ENCODE results near the gene IL19.

IL19 gene

GRCh38 chr1:206741142-206741701, 29.4 kb upstream of the IL19 start:
- Histone ChIP-seq H3K4me1 (ENCODE audit: control insufficient read depth, insufficient read depth, low read length, poor library complexity, severe bottlenecking) (peaks cover 40% of the 10 kb centered on the region), H3K36me3 (ENCODE audit: control insufficient read depth, insufficient read depth, low read length) (no peaks in the 10 kb centered on the region), H3K9me3 (ENCODE audit: control insufficient read depth, low read length) (no peaks in the 10 kb centered on the region), H3K27ac (ENCODE audit: insufficient read depth, low read length, poor library complexity, severe bottlenecking) (no peak overlapping the region), H3K4me3 (ENCODE audit: insufficient read depth, low read depth, low read length, poor library complexity, severe bottlenecking) (no peak overlapping the region), H3K27me3 (replicated peaks; ENCODE audit: control insufficient read depth, insufficient read depth, low read length, poor library complexity, severe bottlenecking) (no peaks in the 10 kb centered on the region)
- no peak for DNase-seq

GRCh38 chr1:206742719-206743383, 27.7 kb upstream of the IL19 start:
- Histone ChIP-seq H3K9me3 (ENCODE audit: control insufficient read depth, low read length) (no peaks in the 10 kb centered on the region), H3K36me3 (ENCODE audit: control insufficient read depth, insufficient read depth, low read length) (no peaks in the 10 kb centered on the region), H3K27ac (ENCODE audit: insufficient read depth, low read length, poor library complexity, severe bottlenecking) (no peak overlapping the region), H3K27me3 (replicated peaks; ENCODE audit: control insufficient read depth, insufficient read depth, low read length, poor library complexity, severe bottlenecking) (no peaks in the 10 kb centered on the region), H3K4me1 (ENCODE audit: control insufficient read depth, insufficient read depth, low read length, poor library complexity, severe bottlenecking) (peaks cover 26% of the 10 kb centered on the region), H3K4me3 (ENCODE audit: insufficient read depth, low read depth, low read length, poor library complexity, severe bottlenecking) (no peak overlapping the region)
- DNase-seq = no peak

- Histone ChIP-seq H3K36me3 (ENCODE audit: control insufficient read depth, insufficient read depth, low read length) (no peaks in the 10 kb centered on the region), H3K4me3 (ENCODE audit: insufficient read depth, low read depth, low read length, poor library complexity, severe bottlenecking) (no peak overlapping the region), H3K9me3 (ENCODE audit: control insufficient read depth, low read length) (no peaks in the 10 kb centered on the region), H3K4me1 (ENCODE audit: control insufficient read depth, insufficient read depth, low read length, poor library complexity, severe bottlenecking) (peaks cover 8% of the 10 kb centered on the region), H3K27ac (ENCODE audit: insufficient read depth, low read length, poor library complexity, severe bottlenecking) (no peak overlapping the region), H3K27me3 (replicated peaks; ENCODE audit: control insufficient read depth, insufficient read depth, low read length, poor library complexity, severe bottlenecking) (no peaks in the 10 kb centered on the region)
- no peak for DNase-seq
Measured at GRCh38 chr1:206744683-206745082, 25.9 kb upstream of the IL19 start.

- Histone ChIP-seq H3K36me3 (ENCODE audit: control insufficient read depth, insufficient read depth, low read length) (no peaks in the 10 kb centered on the region), H3K4me3 (ENCODE audit: insufficient read depth, low read depth, low read length, poor library complexity, severe bottlenecking) (no peak overlapping the region), H3K27me3 (replicated peaks; ENCODE audit: control insufficient read depth, insufficient read depth, low read length, poor library complexity, severe bottlenecking) (no peaks in the 10 kb centered on the region), H3K4me1 (ENCODE audit: control insufficient read depth, insufficient read depth, low read length, poor library complexity, severe bottlenecking) (peaks cover 4% of the 10 kb centered on the region), H3K27ac (ENCODE audit: insufficient read depth, low read length, poor library complexity, severe bottlenecking) (no peak overlapping the region), H3K9me3 (ENCODE audit: control insufficient read depth, low read length) (no peaks in the 10 kb centered on the region)
- no peak for DNase-seq
Measured at GRCh38 chr1:206745301-206745700, 25.3 kb upstream of the IL19 start.

GRCh38 chr1:206748348-206749030, 22.1 kb upstream of the IL19 start:
- no peak for DNase-seq
- Histone ChIP-seq H3K4me3 (ENCODE audit: insufficient read depth, low read depth, low read length, poor library complexity, severe bottlenecking) (no peak overlapping the region), H3K36me3 (ENCODE audit: control insufficient read depth, insufficient read depth, low read length) (no peaks in the 10 kb centered on the region), H3K9me3 (ENCODE audit: control insufficient read depth, low read length) (no peaks in the 10 kb centered on the region), H3K27ac (ENCODE audit: insufficient read depth, low read length, poor library complexity, severe bottlenecking) (no peak overlapping the region), H3K27me3 (replicated peaks; ENCODE audit: control insufficient read depth, insufficient read depth, low read length, poor library complexity, severe bottlenecking) (no peaks in the 10 kb centered on the region), H3K4me1 (ENCODE audit: control insufficient read depth, insufficient read depth, low read length, poor library complexity, severe bottlenecking) (peaks cover 4% of the 10 kb centered on the region)

GRCh38 chr1:206751891-206752290, 18.7 kb upstream of the IL19 start:
- no peaks in the 10 kb centered on the region for H3K36me3 ChIP-seq (ENCODE audit: control insufficient read depth, insufficient read depth, low read length)
- H3K4me3 ChIP-seq (ENCODE audit: insufficient read depth, low read depth, low read length, poor library complexity, severe bottlenecking) = no peak overlapping the region
- no peaks in the 10 kb centered on the region for H3K27me3 ChIP-seq (replicated peaks; ENCODE audit: control insufficient read depth, insufficient read depth, low read length, poor library complexity, severe bottlenecking)
- DNase-seq = no peak
- no peak overlapping the region for H3K27ac ChIP-seq (ENCODE audit: insufficient read depth, low read length, poor library complexity, severe bottlenecking)
- no peaks in the 10 kb centered on the region for H3K9me3 ChIP-seq (ENCODE audit: control insufficient read depth, low read length)
- H3K4me1 ChIP-seq (ENCODE audit: control insufficient read depth, insufficient read depth, low read length, poor library complexity, severe bottlenecking) = peaks cover 3% of the 10 kb centered on the region

GRCh38 chr1:206752481-206752880, 18.1 kb upstream of the IL19 start:
- Histone ChIP-seq H3K27ac (ENCODE audit: insufficient read depth, low read length, poor library complexity, severe bottlenecking) (no peak overlapping the region), H3K4me1 (ENCODE audit: control insufficient read depth, insufficient read depth, low read length, poor library complexity, severe bottlenecking) (peaks cover 6% of the 10 kb centered on the region), H3K4me3 (ENCODE audit: insufficient read depth, low read depth, low read length, poor library complexity, severe bottlenecking) (no peak overlapping the region), H3K9me3 (ENCODE audit: control insufficient read depth, low read length) (no peaks in the 10 kb centered on the region), H3K36me3 (ENCODE audit: control insufficient read depth, insufficient read depth, low read length) (no peaks in the 10 kb centered on the region), H3K27me3 (replicated peaks; ENCODE audit: control insufficient read depth, insufficient read depth, low read length, poor library complexity, severe bottlenecking) (no peaks in the 10 kb centered on the region)
- DNase-seq = no peak

GRCh38 chr1:206753141-206753540, 17.4 kb upstream of the IL19 start:
- Histone ChIP-seq H3K9me3 (ENCODE audit: control insufficient read depth, low read length) (no peaks in the 10 kb centered on the region), H3K27me3 (replicated peaks; ENCODE audit: control insufficient read depth, insufficient read depth, low read length, poor library complexity, severe bottlenecking) (no peaks in the 10 kb centered on the region), H3K4me1 (ENCODE audit: control insufficient read depth, insufficient read depth, low read length, poor library complexity, severe bottlenecking) (peaks cover 11% of the 10 kb centered on the region), H3K4me3 (ENCODE audit: insufficient read depth, low read depth, low read length, poor library complexity, severe bottlenecking) (no peak overlapping the region), H3K27ac (ENCODE audit: insufficient read depth, low read length, poor library complexity, severe bottlenecking) (no peak overlapping the region), H3K36me3 (ENCODE audit: control insufficient read depth, insufficient read depth, low read length) (no peaks in the 10 kb centered on the region)
- DNase-seq = no peak

GRCh38 chr1:206754011-206754410, 16.6 kb upstream of the IL19 start:
- no peaks in the 10 kb centered on the region for H3K36me3 ChIP-seq (ENCODE audit: control insufficient read depth, insufficient read depth, low read length)
- H3K27me3 ChIP-seq (replicated peaks; ENCODE audit: control insufficient read depth, insufficient read depth, low read length, poor library complexity, severe bottlenecking) = no peaks in the 10 kb centered on the region
- H3K4me3 ChIP-seq (ENCODE audit: insufficient read depth, low read depth, low read length, poor library complexity, severe bottlenecking) = no peak overlapping the region
- H3K9me3 ChIP-seq (ENCODE audit: control insufficient read depth, low read length) = no peaks in the 10 kb centered on the region
- DNase-seq = no peak
- H3K27ac ChIP-seq (ENCODE audit: insufficient read depth, low read length, poor library complexity, severe bottlenecking) = no peak overlapping the region
- H3K4me1 ChIP-seq (ENCODE audit: control insufficient read depth, insufficient read depth, low read length, poor library complexity, severe bottlenecking) = peaks cover 20% of the 10 kb centered on the region

- no peaks in the 10 kb centered on the region for H3K36me3 ChIP-seq (ENCODE audit: control insufficient read depth, insufficient read depth, low read length)
- peak overlapping the region; percentile 52 for H3K27ac ChIP-seq (ENCODE audit: insufficient read depth, low read length, poor library complexity, severe bottlenecking)
- DNase-seq = no peak
- peaks cover 26% of the 10 kb centered on the region for H3K4me1 ChIP-seq (ENCODE audit: control insufficient read depth, insufficient read depth, low read length, poor library complexity, severe bottlenecking)
- H3K4me3 ChIP-seq (ENCODE audit: insufficient read depth, low read depth, low read length, poor library complexity, severe bottlenecking) = peak overlapping the region; percentile 24
- no peaks in the 10 kb centered on the region for H3K27me3 ChIP-seq (replicated peaks; ENCODE audit: control insufficient read depth, insufficient read depth, low read length, poor library complexity, severe bottlenecking)
- H3K9me3 ChIP-seq (ENCODE audit: control insufficient read depth, low read length) = no peaks in the 10 kb centered on the region
Measured at GRCh38 chr1:206757524-206758266, 12.9 kb upstream of the IL19 start.

Data from effector memory CD4-positive, alpha-beta T cell (primary cell).